Lower lobe of right lung (tissue), 2 donors: Measurements from ENCODE around the gene TTLL12. TPM values are rescaled to one million over a fixed set of nuclear protein-coding genes. Genes with fewer than 3 reads are reported as not detected.

Experiments
- ATAC-seq, 2 donors: fragments of 200-7000 bp; cut with Tn5 transposase; one replicate each; pipeline ENCODE4 v1.9.1; 2020 to 2022; ENCODE audit warnings: mild to moderate bottlenecking in 2 of 2, moderate library complexity in 2 of 2
- DNase-seq: peaks from one replicate; pipeline ENCODE4 v3.0.0-alpha.2; 2020
- H3K27ac ChIP-seq: fragments of 200-600 bp; one replicate; pipeline ENCODE4 v1.8.0; 2022
- H3K27me3 ChIP-seq: fragments of 200-600 bp; one replicate; pipeline ENCODE4 v1.8.0; 2022; ENCODE audit warnings: low read depth
- H3K36me3 ChIP-seq: fragments of 200-600 bp; one replicate; pipeline ENCODE4 v1.8.0; 2022; ENCODE audit warnings: mild to moderate bottlenecking
- H3K4me1 ChIP-seq: fragments of 200-600 bp; one replicate; pipeline ENCODE4 v1.8.0; 2022
- H3K4me3 ChIP-seq: fragments of 200-600 bp; one replicate; pipeline ENCODE4 v1.8.0; 2022; ENCODE audit warnings: mild to moderate bottlenecking
- H3K9me3 ChIP-seq: fragments of 200-600 bp; one replicate; pipeline ENCODE4 v1.8.0; 2022
- CTCF ChIP-seq: fragments of 200-600 bp; IDR thresholded peaks from one replicate; pipeline ENCODE4 v1.8.0; 2022; ENCODE audit warnings: antibody characterized with exemption, mild to moderate bottlenecking
- intact Hi-C: fragments of 100-400 bp; cut with DNase I; formaldehyde crosslinking; loops from one replicate; pipeline ENCODE4 v1.11.0; 2022
- total RNA-seq: library from RNA; stranded (reverse); fragmentation: NEBNext Ultra II Directional; extraction: Animal tissue kit (Norgen Biotek cat#: 25700); gene quantifications from one replicate; pipeline ENCODE4 v1.2.1, GENCODE V29; 2021
- donor health status: DM: no; HTN: yes; CAD: no; lungs with severe emphysema.

Gene TTLL12
- total RNA-seq, 1 donor from 2014 or later, result 21.6 TPM

- H3K27ac ChIP-seq, result no peak overlapping the region
- H3K9me3 ChIP-seq, result no peaks in the 10 kb centered on the region
- H3K36me3 ChIP-seq, result peaks cover 56% of the 10 kb centered on the region
- no peak for ATAC-seq
- intact Hi-C loops, result no loop called here
- DNase-seq, result no peak
- no peaks in the 10 kb centered on the region for H3K27me3 ChIP-seq
- peaks cover 7% of the 10 kb centered on the region for H3K4me1 ChIP-seq
- no peak overlapping the region for H3K4me3 ChIP-seq
- TF ChIP-seq CTCF, result no peak
Measured at GRCh38 chr22:43177479-43177878, 9.5 kb downstream of the TTLL12 start.

- Histone ChIP-seq H3K4me3 (no peak overlapping the region), H3K27ac (no peak overlapping the region), H3K9me3 (no peaks in the 10 kb centered on the region), H3K27me3 (no peaks in the 10 kb centered on the region), H3K36me3 (peaks cover 70% of the 10 kb centered on the region), H3K4me1 (peaks cover 4% of the 10 kb centered on the region)
- no peak for DNase-seq
- intact Hi-C loops, result no loop called here
- TF ChIP-seq CTCF, result no peak
- no peak for ATAC-seq
Measured at GRCh38 chr22:43176090-43176489, 10.8 kb downstream of the TTLL12 start.

- DNase-seq (no peak), ATAC-seq (no peak)
- intact Hi-C loops, result no loop called here
- H3K4me1 ChIP-seq, result no peaks in the 10 kb centered on the region
- H3K27ac ChIP-seq, result no peak overlapping the region
- H3K4me3 ChIP-seq, result no peak overlapping the region
- no peak for TF ChIP-seq CTCF
- H3K9me3 ChIP-seq, result no peaks in the 10 kb centered on the region
- peaks cover 74% of the 10 kb centered on the region for H3K36me3 ChIP-seq
- H3K27me3 ChIP-seq, result no peaks in the 10 kb centered on the region
Measured at GRCh38 chr22:43174941-43175531, 11.9 kb downstream of the TTLL12 start.

- Histone ChIP-seq H3K27ac (no peak overlapping the region), H3K27me3 (no peaks in the 10 kb centered on the region), H3K4me1 (no peaks in the 10 kb centered on the region), H3K9me3 (no peaks in the 10 kb centered on the region), H3K4me3 (no peak overlapping the region), H3K36me3 (peaks cover 74% of the 10 kb centered on the region)
- DNase-seq (no peak), ATAC-seq (no peak)
- intact Hi-C loops, result no loop called here
- no peak for TF ChIP-seq CTCF
Measured at GRCh38 chr22:43173976-43174720, 12.8 kb downstream of the TTLL12 start.

GRCh38 chr22:43173566-43173965 lies 13.4 kb downstream of the TTLL12 start:
- intact Hi-C loops, result no loop called here
- H3K4me1 ChIP-seq, result no peaks in the 10 kb centered on the region
- no peak for TF ChIP-seq CTCF
- DNase-seq (no peak), ATAC-seq (no peak)
- no peaks in the 10 kb centered on the region for H3K9me3 ChIP-seq
- no peaks in the 10 kb centered on the region for H3K27me3 ChIP-seq
- H3K27ac ChIP-seq, result no peak overlapping the region
- H3K4me3 ChIP-seq, result no peak overlapping the region
- H3K36me3 ChIP-seq, result peaks cover 71% of the 10 kb centered on the region
